Glutamatergic neuron (in vitro differentiated cells): ENCODE results near the gene SDC1. TPM values are rescaled to one million over a fixed set of nuclear protein-coding genes. Genes with fewer than 3 reads are reported as not detected.

ENCODE experiments used
- DNase-seq: peaks from one replicate; pipeline ENCODE4 v3.0.0; 2022
- H3K27ac Mint-ChIP-seq: one replicate; pipeline ENCODE4 v1.8.0; 2020; ENCODE audit warnings: mild to moderate bottlenecking, mixed read lengths, inconsistent platforms; ENCODE audit not compliant: unreplicated experiment
- H3K27me3 Mint-ChIP-seq: one replicate; pipeline ENCODE4 v1.8.0; 2020; ENCODE audit warnings: mild to moderate bottlenecking, moderate library complexity, mixed read lengths, inconsistent platforms; ENCODE audit not compliant: unreplicated experiment
- H3K36me3 Mint-ChIP-seq: one replicate; pipeline ENCODE4 v1.8.0; 2020; ENCODE audit warnings: mild to moderate bottlenecking, mixed read lengths, inconsistent platforms; ENCODE audit not compliant: unreplicated experiment
- H3K4me1 Mint-ChIP-seq: one replicate; pipeline ENCODE4 v1.8.0; 2020; ENCODE audit warnings: mild to moderate bottlenecking, low read depth, mixed read lengths, inconsistent platforms; ENCODE audit not compliant: unreplicated experiment
- H3K4me3 Mint-ChIP-seq: one replicate; pipeline ENCODE4 v1.8.0; 2020; ENCODE audit warnings: mild to moderate bottlenecking, mixed read lengths, inconsistent platforms; ENCODE audit not compliant: unreplicated experiment
- H3K9me3 Mint-ChIP-seq: one replicate; pipeline ENCODE4 v1.8.0; 2020; ENCODE audit warnings: mild to moderate bottlenecking, moderate library complexity, mixed read lengths, inconsistent platforms; ENCODE audit not compliant: unreplicated experiment
- total RNA-seq: library from RNA; stranded (reverse); fragmentation: NEBNext Ultra II Directional; extraction: Animal tissue kit (Norgen Biotek cat#: 25700); gene quantifications from one replicate; pipeline ENCODE4 v1.2.1, GENCODE V29; 2021; ENCODE audit not compliant: unreplicated experiment
- TF ChIP-seq, protein P1 (sequence below): fragments of 200-600 bp; sonication (generic); IDR thresholded peaks from one replicate; pipeline ENCODE4 v1.5.0; 2021; ENCODE audit not compliant: partially characterized antibody, unreplicated experiment

Gene SDC1
- total RNA-seq, 1 donor from 2014 or later: 0.93 TPM

DNA sequence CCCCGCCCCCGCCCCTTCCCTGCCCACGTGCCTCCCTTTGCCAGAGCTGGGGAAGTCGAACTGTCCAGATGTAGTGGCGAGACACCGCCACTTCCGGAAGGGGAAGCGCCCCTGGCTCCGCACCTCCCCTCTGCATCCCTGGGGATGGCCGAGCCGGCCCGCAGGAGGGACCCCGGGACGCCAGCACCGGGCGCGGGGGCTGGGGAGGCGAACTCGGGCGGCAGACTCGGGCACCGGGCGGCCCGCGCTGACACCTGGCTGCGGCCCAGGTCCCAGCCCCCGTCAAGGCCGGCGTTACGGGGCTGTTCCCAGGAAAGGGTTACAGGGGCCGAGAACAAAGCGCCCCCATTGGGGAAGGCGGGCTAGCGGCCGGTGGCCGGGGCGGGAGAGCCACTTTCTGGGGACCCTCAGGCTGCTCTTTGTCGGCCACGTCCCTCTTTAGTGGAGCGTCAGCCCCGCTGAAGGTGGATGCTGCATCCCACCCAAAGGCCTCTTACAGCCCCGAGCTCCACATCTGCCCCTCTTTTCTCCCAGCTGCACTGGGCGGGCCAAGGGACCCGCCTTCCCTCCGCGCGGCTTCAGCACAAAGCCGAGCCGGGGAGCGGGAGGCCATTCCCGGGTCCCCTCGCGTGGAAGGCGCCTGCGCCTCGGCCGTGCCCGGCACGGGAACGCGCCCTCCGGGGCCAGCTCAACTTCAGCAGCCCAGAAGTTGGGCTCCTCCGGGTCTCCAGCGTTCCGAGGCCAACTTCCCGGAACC lies 1.3 kb downstream of the SDC1 start:
- H3K27me3 Mint-ChIP-seq: peaks cover 19% of the 10 kb centered on the region
- H3K36me3 Mint-ChIP-seq: no peaks in the 10 kb centered on the region
- DNase-seq: no peak
- peaks cover 7% of the 10 kb centered on the region for H3K4me1 Mint-ChIP-seq
- TF ChIP-seq, protein P1, sequence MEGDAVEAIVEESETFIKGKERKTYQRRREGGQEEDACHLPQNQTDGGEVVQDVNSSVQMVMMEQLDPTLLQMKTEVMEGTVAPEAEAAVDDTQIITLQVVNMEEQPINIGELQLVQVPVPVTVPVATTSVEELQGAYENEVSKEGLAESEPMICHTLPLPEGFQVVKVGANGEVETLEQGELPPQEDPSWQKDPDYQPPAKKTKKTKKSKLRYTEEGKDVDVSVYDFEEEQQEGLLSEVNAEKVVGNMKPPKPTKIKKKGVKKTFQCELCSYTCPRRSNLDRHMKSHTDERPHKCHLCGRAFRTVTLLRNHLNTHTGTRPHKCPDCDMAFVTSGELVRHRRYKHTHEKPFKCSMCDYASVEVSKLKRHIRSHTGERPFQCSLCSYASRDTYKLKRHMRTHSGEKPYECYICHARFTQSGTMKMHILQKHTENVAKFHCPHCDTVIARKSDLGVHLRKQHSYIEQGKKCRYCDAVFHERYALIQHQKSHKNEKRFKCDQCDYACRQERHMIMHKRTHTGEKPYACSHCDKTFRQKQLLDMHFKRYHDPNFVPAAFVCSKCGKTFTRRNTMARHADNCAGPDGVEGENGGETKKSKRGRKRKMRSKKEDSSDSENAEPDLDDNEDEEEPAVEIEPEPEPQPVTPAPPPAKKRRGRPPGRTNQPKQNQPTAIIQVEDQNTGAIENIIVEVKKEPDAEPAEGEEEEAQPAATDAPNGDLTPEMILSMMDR: no peak
- H3K4me3 Mint-ChIP-seq: no peak overlapping the region
- H3K9me3 Mint-ChIP-seq: peaks cover 6% of the 10 kb centered on the region
- no peak overlapping the region for H3K27ac Mint-ChIP-seq

DNA sequence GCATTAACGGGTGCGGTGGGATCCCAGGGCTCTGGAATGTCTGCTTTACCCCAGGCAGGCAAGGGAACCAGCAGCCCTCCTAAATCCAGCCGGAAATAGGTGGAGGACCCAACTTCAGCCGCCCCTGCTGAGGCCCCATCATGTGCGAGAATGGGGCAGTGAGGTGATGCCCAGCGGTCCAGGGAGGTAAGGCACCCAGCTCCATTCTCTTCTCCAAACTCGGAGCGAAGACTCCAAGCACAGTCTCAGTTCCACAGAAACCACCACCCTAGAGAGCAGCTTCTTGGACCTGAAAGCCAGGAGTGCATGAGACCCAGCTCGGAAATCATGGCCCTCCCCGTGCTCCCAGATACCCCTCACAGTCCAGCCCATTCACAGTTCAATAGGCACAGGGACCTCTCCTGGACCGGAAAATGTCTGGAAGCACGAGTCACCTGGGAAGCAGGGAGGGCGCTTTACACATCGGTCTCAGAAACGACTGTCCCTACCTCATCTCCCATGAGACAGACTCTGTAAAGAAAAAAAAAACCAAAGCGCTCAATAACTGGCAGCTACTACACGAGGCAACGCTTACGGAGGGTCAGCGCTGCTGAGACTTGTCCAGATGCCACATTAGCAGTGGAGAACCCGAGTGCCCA lies 2.0 kb downstream of the SDC1 start:
- DNase-seq: no peak
- peak overlapping the region; percentile 71 for H3K4me3 Mint-ChIP-seq
- no peaks in the 10 kb centered on the region for H3K36me3 Mint-ChIP-seq
- peaks cover 6% of the 10 kb centered on the region for H3K9me3 Mint-ChIP-seq
- H3K27ac Mint-ChIP-seq: peak overlapping the region; percentile 28
- TF ChIP-seq, protein P1: no peak
- peaks cover 7% of the 10 kb centered on the region for H3K4me1 Mint-ChIP-seq
- H3K27me3 Mint-ChIP-seq: peaks cover 19% of the 10 kb centered on the region

DNA sequence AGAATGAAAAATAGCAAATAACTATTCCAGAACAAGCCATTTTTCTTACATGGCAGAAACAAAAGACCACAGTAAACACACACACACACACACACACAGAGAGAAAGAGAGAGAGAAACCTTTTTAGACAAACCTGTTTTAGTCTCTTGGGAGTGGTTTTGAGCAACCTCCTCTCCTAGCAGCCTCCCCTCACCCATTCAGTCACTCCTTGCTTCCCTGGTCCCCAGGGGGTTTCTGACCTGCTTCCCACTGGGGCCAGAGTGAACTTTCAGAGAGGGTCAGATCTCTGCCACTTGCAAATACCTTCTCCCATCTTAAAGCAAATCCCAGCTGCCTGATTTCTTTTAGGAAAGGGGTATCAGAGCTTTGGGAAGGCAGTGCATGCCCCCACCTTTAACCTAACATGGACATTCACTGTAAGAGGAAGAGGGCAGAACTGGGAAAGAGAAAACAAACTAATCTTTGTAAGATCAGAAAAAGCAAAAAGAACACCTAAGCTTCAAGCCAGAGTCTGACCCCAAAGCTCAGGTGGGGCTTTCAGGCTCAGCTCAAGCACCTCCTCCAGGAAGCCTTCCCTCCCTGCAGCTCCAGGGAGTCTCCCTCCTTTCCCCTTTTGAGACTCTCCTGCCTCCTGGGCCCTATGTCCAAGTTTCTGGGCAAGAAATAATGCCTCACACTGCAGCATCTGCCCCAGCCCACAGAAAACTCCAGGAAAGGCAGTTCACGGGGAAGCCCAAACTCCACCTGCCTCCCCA lies 2.7 kb downstream of the SDC1 start:
- TF ChIP-seq, protein P1: no peak
- Mint-ChIP-seq H3K4me1 (peaks cover 7% of the 10 kb centered on the region), H3K4me3 (no peak overlapping the region), H3K27ac (peak overlapping the region; percentile 15), H3K36me3 (no peaks in the 10 kb centered on the region), H3K27me3 (peaks cover 18% of the 10 kb centered on the region), H3K9me3 (peaks cover 6% of the 10 kb centered on the region)
- DNase-seq: no peak

DNA sequence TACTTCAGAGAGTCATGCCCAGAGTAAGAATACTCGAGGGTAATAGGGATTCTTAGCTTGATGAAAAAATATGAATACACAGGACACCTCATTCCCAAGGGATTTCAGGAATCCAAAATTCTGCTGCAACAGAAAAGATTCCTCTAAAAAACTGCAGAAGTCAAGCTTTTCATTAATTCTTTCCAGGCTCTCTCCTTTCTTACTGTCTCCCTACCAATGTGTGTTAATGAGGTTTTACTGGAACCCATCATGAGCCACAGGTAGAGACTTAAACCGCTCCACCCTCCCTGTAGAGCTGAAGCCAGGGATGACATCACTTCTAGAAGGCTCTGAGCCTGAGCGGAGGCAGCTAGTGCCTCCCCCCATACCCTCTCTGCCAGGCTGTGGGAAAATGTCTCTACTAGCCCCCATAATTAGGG lies 3.4 kb downstream of the SDC1 start:
- H3K4me1 Mint-ChIP-seq: peaks cover 7% of the 10 kb centered on the region
- H3K27me3 Mint-ChIP-seq: peaks cover 18% of the 10 kb centered on the region
- DNase-seq: no peak
- peak overlapping the region; percentile 15 for H3K27ac Mint-ChIP-seq
- H3K36me3 Mint-ChIP-seq: no peaks in the 10 kb centered on the region
- H3K9me3 Mint-ChIP-seq: peaks cover 4% of the 10 kb centered on the region
- H3K4me3 Mint-ChIP-seq: no peak overlapping the region
- TF ChIP-seq, protein P1: no peak
